H1 (cell line): ENCODE measurements around the gene ZBTB11. TPM values are rescaled to one million over a fixed set of nuclear protein-coding genes. Genes with fewer than 3 reads are reported as not detected.

Experiments used
- ASH2L ChIP-seq: fragments of 200-600, 300-600 bp; sonication (generic); IDR thresholded peaks from one replicate; pipeline ENCODE4 v1.7.1; 2017; ENCODE audit warnings: low read length
- BACH1 ChIP-seq: IDR thresholded peaks from 2 replicates; pipeline ENCODE4 v1.6.1; 2012; ENCODE audit warnings: low read length, improper control_type of control experiment
- CBX5 ChIP-seq: fragments of 300-800, 300-1000 bp; sonication (generic); IDR thresholded peaks from 2 replicates; pipeline ENCODE4 v1.7.1; 2016; ENCODE audit warnings: antibody characterized with exemption, low read length, low read depth
- CHD2 ChIP-seq: IDR thresholded peaks from 2 replicates; pipeline ENCODE4 v1.6.1; 2012; ENCODE audit warnings: low read length, improper control_type of control experiment
- CREB1 ChIP-seq: IDR thresholded peaks from 2 replicates; pipeline ENCODE4 v1.6.1; 2012; ENCODE audit warnings: inconsistent platforms
- CTBP2 ChIP-seq: IDR thresholded peaks from 2 replicates; pipeline ENCODE4 v1.7.0; 2011; ENCODE audit warnings: borderline replicate concordance, mild to moderate bottlenecking, moderate library complexity, mixed read lengths, low read length; ENCODE audit not compliant: insufficient read depth, insufficient read length
- EP300 ChIP-seq, 2 experiments: IDR thresholded peaks; 1 replicate in 1 of 2; 2 replicates in 1 of 2; pipeline ENCODE4 v1.6.1; 2011 to 2012; ENCODE audit warnings: low read depth in 2 of 2, low read length in 2 of 2, mild to moderate bottlenecking in 2 of 2, borderline replicate concordance in 1 of 2, inconsistent platforms in 1 of 2, moderate library complexity in 1 of 2
- EZH2 ChIP-seq: fragments of 200-600 bp; sonication (generic); IDR thresholded peaks from 2 replicates; pipeline ENCODE4 v1.7.1; 2012; ENCODE audit warnings: low read depth, mild to moderate bottlenecking, moderate library complexity, low read length, inconsistent platforms; ENCODE audit not compliant: severe bottlenecking
- FOSL1 ChIP-seq: IDR thresholded peaks from 2 replicates; pipeline ENCODE4 v1.6.1; 2011; ENCODE audit warnings: mild to moderate bottlenecking, low read depth, low read length, moderate library complexity; ENCODE audit not compliant: insufficient read depth
- GABPA ChIP-seq: IDR thresholded peaks from 2 replicates; pipeline ENCODE4 v1.6.1; 2011; ENCODE audit warnings: mild to moderate bottlenecking, low read length, moderate library complexity, borderline replicate concordance; ENCODE audit not compliant: insufficient read depth
- HDAC2 ChIP-seq, 2 experiments: fragments of 300-600 bp in 1 of 2; sonication (generic) in 1 of 2; IDR thresholded peaks; 2 replicates each; pipeline ENCODE4 v1.6.1; 2011 to 2012; ENCODE audit warnings: low read depth in 2 of 2, low read length in 2 of 2, mild to moderate bottlenecking in 2 of 2, moderate library complexity in 2 of 2, borderline replicate concordance in 1 of 2, inconsistent platforms in 1 of 2
- JUN ChIP-seq: IDR thresholded peaks from 2 replicates; pipeline ENCODE4 v1.6.1; 2011; ENCODE audit warnings: low read depth, mild to moderate bottlenecking, improper control_type of control experiment, low read length
- POLR2A ChIP-seq, 2 experiments: IDR thresholded peaks; 1 replicate in 1 of 2; 2 replicates in 1 of 2; pipeline ENCODE4 v1.6.1; 2011; ENCODE audit warnings: low read depth in 2 of 2, low read length in 2 of 2, mild to moderate bottlenecking in 2 of 2; ENCODE audit errors: control extremely low read depth in 1 of 2
- POLR2AphosphoS5 ChIP-seq: IDR thresholded peaks from 2 replicates; pipeline ENCODE4 v1.6.1; 2011; ENCODE audit warnings: low read depth, low read length
- RAD21 ChIP-seq, 2 experiments: IDR thresholded peaks in 1 of 2; conservative IDR thresholded peaks in 1 of 2; 2 replicates each; pipeline ENCODE4 v1.6.1; 2011; ENCODE audit warnings: low read depth in 2 of 2, low read length in 2 of 2, improper control_type of control experiment in 1 of 2, inconsistent platforms in 1 of 2, mild to moderate bottlenecking in 1 of 2, moderate library complexity in 1 of 2
- RXRA ChIP-seq: IDR thresholded peaks from 2 replicates; pipeline ENCODE4 v1.6.1; 2011; ENCODE audit warnings: low read depth, mild to moderate bottlenecking, low read length, moderate library complexity; ENCODE audit not compliant: insufficient read depth
- SIRT6 ChIP-seq: IDR thresholded peaks from one replicate; pipeline ENCODE4 v1.7.1; 2012; ENCODE audit warnings: low read length, inconsistent platforms
- SIX5 ChIP-seq: IDR thresholded peaks from 2 replicates; pipeline ENCODE4 v1.6.1; 2011; ENCODE audit warnings: mild to moderate bottlenecking, low read depth, low read length
- SP1 ChIP-seq: IDR thresholded peaks from 2 replicates; pipeline ENCODE4 v1.6.1; 2011; ENCODE audit warnings: low read depth, low read length
- SP2 ChIP-seq: IDR thresholded peaks from 2 replicates; pipeline ENCODE4 v1.6.1; 2012; ENCODE audit warnings: mild to moderate bottlenecking, low read length, inconsistent platforms
- TAF1 ChIP-seq: IDR thresholded peaks from 2 replicates; pipeline ENCODE4 v1.6.1; 2011; ENCODE audit warnings: mild to moderate bottlenecking, low read depth, low read length
- TEAD4 ChIP-seq: IDR thresholded peaks from 2 replicates; pipeline ENCODE4 v1.6.1; 2012; ENCODE audit warnings: low read depth, low read length, inconsistent platforms, mixed read lengths
- polyA plus RNA-seq, 7 experiments: library from polyadenylated mRNA; depleted of rRNA in 3 of 7; stranded (reverse) in 5 of 7; unstranded in 2 of 7; fragments of >200 nt in 5 of 7; fragments of 200-250 nt in 2 of 7; gene quantifications; 1 replicate in 5 of 7; 2 replicates in 1 of 7; 4 replicates in 1 of 7; pipeline versions ENCODE4 v1.2.1 to v1.2.3, GENCODE V29; 2011 to 2013; ENCODE audit warnings: missing spikeins in 2 of 7, mixed read lengths in 2 of 7
- total RNA-seq: library from RNA; stranded (reverse); fragmentation: NEBNext Ultra II Directional; extraction: Animal tissue kit (Norgen Biotek cat#: 25700); gene quantifications from 2 replicates; pipeline ENCODE4 v1.2.1, GENCODE V29; 2021
- TF ChIP-seq, protein P1 (sequence below): IDR thresholded peaks from 2 replicates; pipeline ENCODE4 v1.6.1; 2011; ENCODE audit warnings: low read length, improper control_type of control experiment
- TF ChIP-seq, protein P2 (sequence below): IDR thresholded peaks from 2 replicates; pipeline ENCODE4 v1.6.1; 2011; ENCODE audit warnings: low read depth, mild to moderate bottlenecking, low read length; ENCODE audit not compliant: insufficient read depth

ZBTB11 gene
- total and polyA plus RNA-seq, 2 of the 8 experiments (the other 6 are each of a cell fraction or from before 2014, with no cell fraction given): 3.0 to 14.0 TPM

DNA sequence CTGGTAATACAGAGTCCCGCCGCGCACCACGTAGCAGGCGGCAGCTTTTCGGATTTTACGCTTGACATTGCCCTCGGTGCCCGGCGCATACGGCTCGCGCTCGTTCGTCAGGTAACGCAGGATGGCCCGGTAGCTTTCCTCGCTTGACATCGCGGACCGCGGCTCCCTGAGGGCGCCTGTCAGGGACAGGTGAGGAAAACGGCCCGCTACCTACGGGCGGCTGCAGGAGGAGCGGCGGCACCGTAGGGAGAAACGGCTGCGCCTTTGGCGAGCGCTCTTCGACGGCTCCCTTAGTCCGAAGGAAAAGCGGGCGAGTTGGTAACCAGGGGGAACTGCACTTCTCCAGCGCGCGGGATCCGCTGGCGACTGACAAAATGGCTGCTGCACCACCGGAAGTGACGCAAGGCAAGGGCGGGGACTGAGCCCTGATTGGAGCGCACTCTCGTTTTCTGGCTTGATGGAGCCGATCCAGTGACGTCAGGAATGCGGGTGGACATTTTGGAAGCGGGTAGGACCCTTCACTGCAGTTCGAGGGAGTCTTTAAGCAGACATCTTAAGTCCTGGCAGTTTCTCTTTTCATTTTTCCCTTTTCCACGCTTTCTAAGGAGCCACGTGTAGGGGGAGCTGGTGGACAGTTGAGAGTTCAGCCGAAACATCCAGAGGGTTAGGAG, at the start of gene ZBTB11 (continued):
- TF ChIP-seq, protein P1, sequence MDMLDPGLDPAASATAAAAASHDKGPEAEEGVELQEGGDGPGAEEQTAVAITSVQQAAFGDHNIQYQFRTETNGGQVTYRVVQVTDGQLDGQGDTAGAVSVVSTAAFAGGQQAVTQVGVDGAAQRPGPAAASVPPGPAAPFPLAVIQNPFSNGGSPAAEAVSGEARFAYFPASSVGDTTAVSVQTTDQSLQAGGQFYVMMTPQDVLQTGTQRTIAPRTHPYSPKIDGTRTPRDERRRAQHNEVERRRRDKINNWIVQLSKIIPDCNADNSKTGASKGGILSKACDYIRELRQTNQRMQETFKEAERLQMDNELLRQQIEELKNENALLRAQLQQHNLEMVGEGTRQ: no peak
- TF ChIP-seq SIRT6 (no peak), SP1 (peak; percentile 86; the same call in 1 of the 2 replicates), SIX5 (peak; percentile 56), RAD21 (IDR thresholded peaks at IDR 0.05 in 1 of 2, conservative IDR thresholded peaks at IDR 0.05 in 1 of 2; ENCODE audit: low read depth in 2 of 2, low read length in 2 of 2) (peak; percentile 48 to 56), FOSL1 (no peak), TAF1 (peak; percentile 77), BACH1 (no peak), JUN (peak; percentile 43; the same call in 1 of the 2 replicates), RXRA (no peak), ASH2L (peak; percentile 94), EZH2 (no peak), POLR2A (IDR thresholded peaks at IDR 0.05; ENCODE audit: control extremely low read depth in 1 of 2, low read depth in 2 of 2, low read length in 2 of 2) (peak in 1 of 2 experiments; percentile 62; a peak in 1 of 3 replicates), CHD2 (peak; percentile 65), SP2 (no peak), GABPA (peak; percentile 97), CTBP2 (no peak), EP300 (IDR thresholded peaks at IDR 0.05; ENCODE audit: borderline replicate concordance in 1 of 2, low read depth in 2 of 2, low read length in 2 of 2) (no peak), CBX5 (no peak), TEAD4 (peak; percentile 91), HDAC2 (IDR thresholded peaks at IDR 0.05; ENCODE audit: borderline replicate concordance in 1 of 2, low read depth in 2 of 2, low read length in 2 of 2) (no peak), CREB1 (peak; percentile 96), POLR2AphosphoS5 (peak; percentile 86)
- TF ChIP-seq, protein P2, sequence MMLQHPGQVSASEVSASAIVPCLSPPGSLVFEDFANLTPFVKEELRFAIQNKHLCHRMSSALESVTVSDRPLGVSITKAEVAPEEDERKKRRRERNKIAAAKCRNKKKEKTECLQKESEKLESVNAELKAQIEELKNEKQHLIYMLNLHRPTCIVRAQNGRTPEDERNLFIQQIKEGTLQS: no peak
